ENCODE results near the gene NFATC1.

GRCh38 chr18:79555885-79556284 lies 160.2 kb downstream of the NFATC1 start:
- TF ChIP-seq EZH2phosphoT487 (IDR thresholded peaks at IDR 0.05; ENCODE audit: borderline replicate concordance, low read length) (no peak), CTCF (IDR thresholded peaks at IDR 0.05; ENCODE audit: low read depth, low read length, poor library complexity, severe bottlenecking) (no peak)
